ENCODE results near the gene OR51B2. TPM values are rescaled to one million over a fixed set of nuclear protein-coding genes. Genes with fewer than 3 reads are reported as not detected.

Gene OR51B2
- total RNA-seq, 1 experiment from 2014 or later = not detected

DNA sequence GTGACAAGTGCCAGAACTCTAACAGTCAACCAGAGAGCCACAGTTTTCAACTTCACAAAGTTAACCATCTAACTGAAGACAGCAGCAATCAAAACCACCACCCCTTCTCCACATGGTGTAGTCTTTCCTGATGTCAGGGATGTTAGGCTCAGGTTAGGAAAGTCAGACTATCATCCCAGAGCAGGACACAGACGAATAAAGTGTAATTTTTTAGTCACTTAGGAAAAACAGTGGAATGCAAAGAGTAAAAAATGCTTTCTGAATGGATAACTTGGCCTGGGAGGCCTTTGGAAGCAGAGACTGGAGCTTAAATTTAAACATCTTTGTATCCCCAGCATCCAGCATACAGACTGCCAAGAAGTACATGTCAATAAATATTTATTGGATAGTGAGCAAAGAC is 37.7 kb downstream of the OR51B2 start:
- Mint-ChIP-seq H3K4me3 (no peak overlapping the region), H3K27me3 (ENCODE audit: low read depth) (no peaks in the 10 kb centered on the region; the same call in 1 of the 2 replicates)

More for the DNA sequence above, 37.7 kb downstream of the OR51B2 start:
- Histone ChIP-seq H3K23ac (ENCODE audit: insufficient read length, low read depth, low read length) (no peak overlapping the region), H4K5ac (ENCODE audit: insufficient read length, low read depth, low read length) (no peak overlapping the region), H2BK12ac (ENCODE audit: insufficient read length, low read depth, low read length) (no peak overlapping the region), H3K56ac (ENCODE audit: insufficient read length, low read depth, low read length) (no peak overlapping the region), H3K18ac (ENCODE audit: insufficient read length, low read depth, low read length) (no peak overlapping the region), H2BK15ac (ENCODE audit: low read depth, low read length) (no peak overlapping the region), H4K20me1 (ENCODE audit: control insufficient read depth, insufficient read depth, insufficient read length) (no peaks in the 10 kb centered on the region), H3K9me3 (ENCODE audit: control insufficient read depth, low read depth, low read length) (no peaks in the 10 kb centered on the region), H4K91ac (ENCODE audit: insufficient read length, low read depth, low read length) (no peak overlapping the region), H3T11ph (ENCODE audit: low read length) (no peak overlapping the region), H3K79me2 (ENCODE audit: insufficient read depth, low read length) (no peaks in the 10 kb centered on the region), H2BK120ac (ENCODE audit: low read depth, low read length, poor library complexity, severe bottlenecking) (no peak overlapping the region), H3K4ac (ENCODE audit: low read depth, low read length) (no peak overlapping the region), H2AK5ac (ENCODE audit: insufficient read length, low read length) (no peak overlapping the region), H3K79me1 (ENCODE audit: insufficient read depth, low read depth, low read length, poor library complexity, severe bottlenecking) (no peaks in the 10 kb centered on the region), H4K8ac (replicated peaks; ENCODE audit: insufficient read length, low read depth, low read length) (no peak overlapping the region), H3K14ac (ENCODE audit: insufficient read depth, low read length) (no peak overlapping the region), H2BK5ac (ENCODE audit: insufficient read length, low read length) (no peak overlapping the region), H3K4me1 (ENCODE audit: insufficient read depth, low read length) (no peaks in the 10 kb centered on the region), H3K4me2 (ENCODE audit: insufficient read depth, insufficient read length, low read length) (no peak overlapping the region), H3K27ac (ENCODE audit: insufficient read length, low read depth, low read length) (no peak overlapping the region), H2BK20ac (ENCODE audit: low read depth, low read length, poor library complexity, severe bottlenecking) (no peak overlapping the region), H3K23me2 (ENCODE audit: insufficient read length, low read depth, low read length, poor library complexity, severe bottlenecking) (no peaks in the 10 kb centered on the region), H3K9ac (ENCODE audit: extremely low read depth, insufficient read length, low read length) (no peak overlapping the region), H3K27me3 (ENCODE audit: insufficient read depth, low read length) (no peaks in the 10 kb centered on the region), H2AFZ (ENCODE audit: low read length) (no peak overlapping the region)
- TF ChIP-seq, protein P1, sequence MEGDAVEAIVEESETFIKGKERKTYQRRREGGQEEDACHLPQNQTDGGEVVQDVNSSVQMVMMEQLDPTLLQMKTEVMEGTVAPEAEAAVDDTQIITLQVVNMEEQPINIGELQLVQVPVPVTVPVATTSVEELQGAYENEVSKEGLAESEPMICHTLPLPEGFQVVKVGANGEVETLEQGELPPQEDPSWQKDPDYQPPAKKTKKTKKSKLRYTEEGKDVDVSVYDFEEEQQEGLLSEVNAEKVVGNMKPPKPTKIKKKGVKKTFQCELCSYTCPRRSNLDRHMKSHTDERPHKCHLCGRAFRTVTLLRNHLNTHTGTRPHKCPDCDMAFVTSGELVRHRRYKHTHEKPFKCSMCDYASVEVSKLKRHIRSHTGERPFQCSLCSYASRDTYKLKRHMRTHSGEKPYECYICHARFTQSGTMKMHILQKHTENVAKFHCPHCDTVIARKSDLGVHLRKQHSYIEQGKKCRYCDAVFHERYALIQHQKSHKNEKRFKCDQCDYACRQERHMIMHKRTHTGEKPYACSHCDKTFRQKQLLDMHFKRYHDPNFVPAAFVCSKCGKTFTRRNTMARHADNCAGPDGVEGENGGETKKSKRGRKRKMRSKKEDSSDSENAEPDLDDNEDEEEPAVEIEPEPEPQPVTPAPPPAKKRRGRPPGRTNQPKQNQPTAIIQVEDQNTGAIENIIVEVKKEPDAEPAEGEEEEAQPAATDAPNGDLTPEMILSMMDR (conservative IDR thresholded peaks at IDR 0.05) = no peak
- WGBS (ENCODE audit: extremely low coverage, insufficient read length, low lambda C conversion rate) = no CpG with 5 or more reads among the region's 1 CpG
- no peak for DNase-seq
- H3K9me3 Mint-ChIP-seq = no peaks in the 10 kb centered on the region
- no peaks in the 10 kb centered on the region; a peak in 1 of 7 replicates for H3K36me3 Mint-ChIP-seq (ENCODE audit: insufficient read depth in 1 of 3, low read depth in 3 of 3)
- H3K27ac Mint-ChIP-seq = no peak overlapping the region
- H3K4me1 Mint-ChIP-seq = no peaks in the 10 kb centered on the region
